GM19193 (cell line): ENCODE results near the gene ITGB7.

Experiments
- POLR2A ChIP-seq: IDR thresholded peaks from 4 replicates; pipeline ENCODE4 v1.6.1; 2011; ENCODE audit not compliant: insufficient read depth, insufficient read length; ENCODE audit errors: extremely low read depth

The ITGB7 gene

GRCh38 chr12:53207042-53207441 lies at the start of gene ITGB7:
Gene ITGB7, minus strand, starts transcription at chr12:53207251. Its CDS starts 6,808 bp downstream, at chr12:53200443.
- TF ChIP-seq POLR2A, result peak; percentile 98

GRCh38 chr12:53255996-53256395 lies 48.9 kb upstream of the ITGB7 start:
- no peak for TF ChIP-seq POLR2A

GRCh38 chr12:53254816-53255545 lies 47.9 kb upstream of the ITGB7 start:
- TF ChIP-seq POLR2A, result no peak

- TF ChIP-seq POLR2A, result no peak
Observed at GRCh38 chr12:53253298-53253697, 46.2 kb upstream of the ITGB7 start.

GRCh38 chr12:53252349-53252916 lies 45.4 kb upstream of the ITGB7 start:
- no peak for TF ChIP-seq POLR2A

GRCh38 chr12:53251477-53252348 lies 44.7 kb upstream of the ITGB7 start:
- TF ChIP-seq POLR2A, result peak; percentile 90

- TF ChIP-seq POLR2A, result no peak
Observed at GRCh38 chr12:53245286-53245685, 38.2 kb upstream of the ITGB7 start.

GRCh38 chr12:53244337-53244736 lies 37.3 kb upstream of the ITGB7 start:
- TF ChIP-seq POLR2A, result no peak

GRCh38 chr12:53241623-53242412 lies 34.8 kb upstream of the ITGB7 start:
- no peak for TF ChIP-seq POLR2A

- TF ChIP-seq POLR2A, result no peak
Observed at GRCh38 chr12:53239643-53240258, 32.7 kb upstream of the ITGB7 start.

- no peak for TF ChIP-seq POLR2A
Observed at GRCh38 chr12:53236443-53237111, 29.5 kb upstream of the ITGB7 start.

- TF ChIP-seq POLR2A, result no peak
Observed at GRCh38 chr12:53235742-53236442, 28.8 kb upstream of the ITGB7 start.

- no peak for TF ChIP-seq POLR2A
Observed at GRCh38 chr12:53235164-53235563, 28.1 kb upstream of the ITGB7 start.
